ENCODE data around the gene APOO. TPM values are rescaled to one million over a fixed set of nuclear protein-coding genes. Genes with fewer than 3 reads are reported as not detected.

Gene APOO
- polyA plus RNA-seq, 2 of the 4 experiments (the other 2 are of a cell fraction): 33.5 to 59.4 TPM

DNA sequence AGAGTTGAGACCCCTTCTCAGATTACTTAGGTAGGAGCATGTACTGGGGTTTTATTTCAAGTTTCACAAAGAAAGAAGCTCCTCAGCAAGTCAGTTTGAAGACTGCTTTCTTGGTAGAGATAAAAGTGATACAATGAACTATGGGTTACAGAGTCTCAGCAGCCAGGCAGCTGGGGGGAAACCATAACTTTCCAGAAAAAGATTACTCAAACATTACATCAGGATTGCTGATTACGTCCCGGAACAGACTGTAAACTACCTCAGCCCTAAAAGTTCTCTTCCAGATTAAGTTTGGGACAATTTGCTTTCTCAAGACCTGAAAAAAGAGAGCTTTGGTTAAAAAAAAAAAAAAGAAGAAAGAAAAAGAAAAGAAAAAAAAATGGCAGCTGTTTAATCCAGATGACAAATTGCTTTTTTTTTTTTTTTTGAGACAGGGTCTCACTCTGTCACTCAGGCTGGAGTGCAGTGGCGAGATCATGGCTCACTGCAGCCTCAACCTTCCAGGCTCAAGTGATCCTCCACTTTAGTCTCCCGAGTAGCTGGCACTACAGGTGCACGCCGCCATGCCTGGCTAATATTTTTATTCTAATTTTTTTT, 108.2 kb downstream of the APOO start (continued):
- TF ChIP-seq CTCF (IDR thresholded peaks at IDR 0.05): no peak
- TF ChIP-seq, protein P1, sequence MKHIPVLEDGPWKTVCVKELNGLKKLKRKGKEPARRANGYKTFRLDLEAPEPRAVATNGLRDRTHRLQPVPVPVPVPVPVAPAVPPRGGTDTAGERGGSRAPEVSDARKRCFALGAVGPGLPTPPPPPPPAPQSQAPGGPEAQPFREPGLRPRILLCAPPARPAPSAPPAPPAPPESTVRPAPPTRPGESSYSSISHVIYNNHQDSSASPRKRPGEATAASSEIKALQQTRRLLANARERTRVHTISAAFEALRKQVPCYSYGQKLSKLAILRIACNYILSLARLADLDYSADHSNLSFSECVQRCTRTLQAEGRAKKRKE (CRISPR knock-in tag; IDR thresholded peaks at IDR 0.05; ENCODE audit: low read depth): no peak
- TF ChIP-seq EP300 (IDR thresholded peaks at IDR 0.05): no peak
- no peak for TF ChIP-seq KDM5A (IDR thresholded peaks at IDR 0.05)
- TF ChIP-seq HOXA7 (CRISPR knock-in tag; IDR thresholded peaks at IDR 0.05): no peak
- TF ChIP-seq MAFK (IDR thresholded peaks at IDR 0.05; ENCODE audit: partially characterized antibody): no peak
- no peak for TF ChIP-seq ZNF302 (CRISPR knock-in tag; IDR thresholded peaks at IDR 0.05)

DNA sequence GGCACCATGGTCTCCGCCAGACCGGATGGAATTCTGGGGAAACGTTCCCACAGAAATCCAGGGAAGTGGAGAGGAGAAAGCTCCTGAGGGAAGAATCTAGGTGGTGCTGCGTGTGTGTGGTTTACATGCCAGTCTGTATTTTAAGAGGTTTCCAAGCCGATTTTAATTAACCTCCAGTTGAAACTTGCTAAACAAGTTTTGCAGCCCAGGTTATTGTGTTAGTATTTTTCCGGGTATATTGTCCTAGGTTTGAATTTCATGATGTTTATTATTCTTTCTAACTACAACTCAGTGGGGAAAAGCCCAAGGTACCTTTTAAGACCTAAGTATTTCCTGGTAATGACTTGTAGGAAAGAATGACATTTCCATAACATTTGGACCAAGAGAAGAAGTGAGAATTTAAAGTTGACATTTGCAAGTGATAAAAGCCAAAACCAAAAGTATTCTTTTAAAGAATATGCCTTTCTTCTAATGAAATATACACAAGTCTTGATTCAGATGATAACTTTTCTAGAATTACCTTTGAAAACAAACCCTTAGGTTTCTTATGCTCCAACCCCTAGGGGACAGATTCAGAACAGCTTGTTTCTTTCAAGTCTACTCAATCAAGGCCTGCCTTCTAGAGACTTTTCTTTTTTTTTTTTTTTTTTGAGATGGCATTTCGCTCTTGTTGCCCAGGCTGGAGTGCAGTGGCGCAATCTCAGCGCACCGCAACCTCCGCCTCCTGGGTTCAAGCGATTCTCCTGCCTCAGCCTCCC, 110.2 kb downstream of the APOO start:
- 85% methylated on average over 12 of the region's 12 CpGs for WGBS (ENCODE audit: missing lambda C conversion rate)
- no peak for FAIRE-seq
- Histone ChIP-seq H3K4me2 (peak overlapping the region; percentile 25; the same call in 1 of the 3 replicates), H3K9me3 (no peaks in the 10 kb centered on the region), H3K4me1 (peaks cover 34% of the 10 kb centered on the region), H3K4me3 (no peak overlapping the region), H3K27ac (peak overlapping the region; percentile 88 to 98)
- ChIA-PET POLR2A (interaction anchor here (1.2 kb wide), 1 partner anchor 14 kb away, joined by 14 read pairs; the partner anchor contains the start of gene SAT1), CTCF (interaction anchor here (1.0 to 5.9 kb wide), 5 partner anchors 9 to 105 kb away, joined by 3 to 48 read pairs (median 4); no protein-coding TSS in a partner anchor)
- no peak for DNase-seq (ENCODE audit: low read depth in 1 of 2, low spot score in 1 of 2)
- TF ChIP-seq EHF (CRISPR knock-in tag; IDR thresholded peaks at IDR 0.05) (no peak), CBX2 (IDR thresholded peaks at IDR 0.05; ENCODE audit: borderline replicate concordance, low read depth) (no peak)
- ATAC-seq: peak in 1 of 2 experiments; percentile 59; a peak in 3 of 6 replicates

GRCh38 chrX:23795221-23795620, 112.5 kb downstream of the APOO start:
- H3K4me2 ChIP-seq: no peak overlapping the region
- ATAC-seq (no peak), DNase-seq (ENCODE audit: low read depth in 1 of 2, low spot score in 1 of 2) (no peak), FAIRE-seq (no peak)
- POLR2A ChIA-PET: interaction anchor here (0.6 to 1.2 kb wide), 2 partner anchors 12 to 14 kb away, joined by 4 to 6 read pairs; partner anchors contain the start of gene SAT1
- no peaks in the 10 kb centered on the region for H3K9me3 ChIP-seq
- CTCF ChIA-PET: interaction anchor here (1.7 kb wide), 1 partner anchor 12 kb away, joined by 6 read pairs; the partner anchor contains the start of gene SAT1
- peaks cover 28% of the 10 kb centered on the region for H3K4me1 ChIP-seq
- peak overlapping the region; percentile 54 to 88; a peak in 4 of 6 replicates for H3K27ac ChIP-seq
- TF ChIP-seq ZFP36 (IDR thresholded peaks at IDR 0.05; ENCODE audit: borderline replicate concordance, partially characterized antibody) (no peak), POLR2A (IDR thresholded peaks at IDR 0.05; ENCODE audit: low read length) (no peak), MAX (IDR thresholded peaks at IDR 0.05) (no peak), MAZ (IDR thresholded peaks at IDR 0.05; ENCODE audit: borderline replicate concordance, low read depth, low read length) (no peak), RCOR1 (IDR thresholded peaks at IDR 0.05; ENCODE audit: low read depth, low read length) (no peak), RARB (CRISPR knock-in tag; IDR thresholded peaks at IDR 0.05) (no peak), ZSCAN20 (CRISPR knock-in tag; IDR thresholded peaks at IDR 0.05) (no peak), HES2 (IDR thresholded peaks at IDR 0.05) (no peak), FOSB (CRISPR knock-in tag; IDR thresholded peaks at IDR 0.05) (no peak), EP300 (IDR thresholded peaks at IDR 0.05) (no peak)
- WGBS (ENCODE audit: missing lambda C conversion rate): 88% methylated on average over 8 of the region's 8 CpGs
- H3K4me3 ChIP-seq: no peak overlapping the region
